GM13977 (cell line): ENCODE results near the gene FECH.

ENCODE experiments used
- DNase-seq: peaks from one replicate; pipeline ENCODE4 v3.0.0; 2012; ENCODE audit warnings: low spot score
- in situ Hi-C: fragments of 300-500 bp; cut with MboI; formaldehyde crosslinking; loops from one replicate; pipeline ENCODE4 v1.12.0; 2022; ENCODE audit warnings: low sequenced_read_pairs, low pct_unique_long_range_greater_than_20kb, mixed read lengths, inconsistent platforms; ENCODE audit not compliant: unreplicated experiment
- TF ChIP-seq, protein P1 (sequence below): IDR thresholded peaks from 2 replicates; pipeline ENCODE4 v1.5.1; 2012; ENCODE audit warnings: mild to moderate bottlenecking, control low read depth; ENCODE audit not compliant: insufficient read depth; ENCODE audit errors: extremely low read depth, missing control alignments

FECH gene

DNA sequence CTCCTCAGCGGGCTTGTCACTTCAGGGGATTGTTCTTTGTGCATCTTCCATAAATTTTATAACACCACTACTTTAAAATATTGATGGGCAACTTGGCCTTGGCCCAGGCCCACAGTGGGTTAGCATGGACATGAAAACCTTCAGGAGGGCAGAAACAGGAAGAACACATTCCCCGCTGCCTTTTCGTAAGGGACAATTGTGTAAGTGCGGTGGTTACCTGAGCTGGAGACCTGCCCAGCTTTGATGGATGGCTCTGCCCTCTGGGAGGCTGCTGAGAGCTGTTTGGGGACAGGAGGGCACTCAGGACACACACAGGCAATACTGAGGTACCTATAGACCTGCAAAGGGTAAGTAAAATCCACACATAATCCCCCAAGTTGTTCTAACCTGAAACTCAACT, 46.8 kb downstream of the FECH start:
- DNase-seq = no peak
- in situ Hi-C loops = no loop called here
- TF ChIP-seq, protein P1, sequence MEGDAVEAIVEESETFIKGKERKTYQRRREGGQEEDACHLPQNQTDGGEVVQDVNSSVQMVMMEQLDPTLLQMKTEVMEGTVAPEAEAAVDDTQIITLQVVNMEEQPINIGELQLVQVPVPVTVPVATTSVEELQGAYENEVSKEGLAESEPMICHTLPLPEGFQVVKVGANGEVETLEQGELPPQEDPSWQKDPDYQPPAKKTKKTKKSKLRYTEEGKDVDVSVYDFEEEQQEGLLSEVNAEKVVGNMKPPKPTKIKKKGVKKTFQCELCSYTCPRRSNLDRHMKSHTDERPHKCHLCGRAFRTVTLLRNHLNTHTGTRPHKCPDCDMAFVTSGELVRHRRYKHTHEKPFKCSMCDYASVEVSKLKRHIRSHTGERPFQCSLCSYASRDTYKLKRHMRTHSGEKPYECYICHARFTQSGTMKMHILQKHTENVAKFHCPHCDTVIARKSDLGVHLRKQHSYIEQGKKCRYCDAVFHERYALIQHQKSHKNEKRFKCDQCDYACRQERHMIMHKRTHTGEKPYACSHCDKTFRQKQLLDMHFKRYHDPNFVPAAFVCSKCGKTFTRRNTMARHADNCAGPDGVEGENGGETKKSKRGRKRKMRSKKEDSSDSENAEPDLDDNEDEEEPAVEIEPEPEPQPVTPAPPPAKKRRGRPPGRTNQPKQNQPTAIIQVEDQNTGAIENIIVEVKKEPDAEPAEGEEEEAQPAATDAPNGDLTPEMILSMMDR = no peak

DNA sequence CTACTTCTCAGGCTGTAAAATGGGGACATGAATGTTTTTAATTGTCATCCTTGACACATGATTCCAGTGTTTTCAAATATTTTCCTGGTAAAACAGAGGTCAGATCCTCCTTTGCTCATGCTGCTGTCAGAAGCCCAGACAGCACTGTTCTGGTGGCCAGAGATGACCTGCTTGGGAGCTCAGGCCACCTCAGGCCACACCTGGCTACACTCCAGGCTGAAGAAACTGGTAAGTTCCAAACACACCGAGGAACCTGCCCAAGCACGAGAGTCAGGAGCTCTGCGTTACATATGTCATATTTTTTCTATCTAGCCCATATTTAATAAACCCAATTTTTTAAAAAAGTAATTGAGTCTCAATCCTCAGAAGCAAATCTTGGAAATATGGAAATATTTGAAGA, 47.9 kb downstream of the FECH start:
- no peak for DNase-seq
- in situ Hi-C loops = no loop called here
- TF ChIP-seq, protein P1 = no peak

DNA sequence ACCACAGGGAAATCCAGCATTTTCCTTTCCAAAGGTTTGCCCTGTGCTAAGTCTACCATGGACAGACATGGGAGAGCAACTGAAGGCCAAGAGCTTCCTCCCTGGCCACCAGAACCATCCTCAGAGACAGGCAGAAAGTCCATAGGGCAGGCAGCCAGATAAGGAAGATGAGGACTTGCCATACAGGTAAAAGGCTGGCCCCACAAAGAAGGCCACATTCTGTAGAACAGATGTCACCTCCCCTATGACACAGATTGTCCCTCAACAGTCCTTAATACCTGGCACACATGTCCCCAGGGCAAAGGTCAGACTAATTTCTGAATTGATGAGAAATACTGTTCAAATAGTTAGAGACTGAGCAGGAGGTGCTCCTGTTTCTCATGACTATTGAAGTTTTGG, 52.0 kb downstream of the FECH start:
- DNase-seq = no peak
- TF ChIP-seq, protein P1 = no peak
- in situ Hi-C loops = no loop called here

DNA sequence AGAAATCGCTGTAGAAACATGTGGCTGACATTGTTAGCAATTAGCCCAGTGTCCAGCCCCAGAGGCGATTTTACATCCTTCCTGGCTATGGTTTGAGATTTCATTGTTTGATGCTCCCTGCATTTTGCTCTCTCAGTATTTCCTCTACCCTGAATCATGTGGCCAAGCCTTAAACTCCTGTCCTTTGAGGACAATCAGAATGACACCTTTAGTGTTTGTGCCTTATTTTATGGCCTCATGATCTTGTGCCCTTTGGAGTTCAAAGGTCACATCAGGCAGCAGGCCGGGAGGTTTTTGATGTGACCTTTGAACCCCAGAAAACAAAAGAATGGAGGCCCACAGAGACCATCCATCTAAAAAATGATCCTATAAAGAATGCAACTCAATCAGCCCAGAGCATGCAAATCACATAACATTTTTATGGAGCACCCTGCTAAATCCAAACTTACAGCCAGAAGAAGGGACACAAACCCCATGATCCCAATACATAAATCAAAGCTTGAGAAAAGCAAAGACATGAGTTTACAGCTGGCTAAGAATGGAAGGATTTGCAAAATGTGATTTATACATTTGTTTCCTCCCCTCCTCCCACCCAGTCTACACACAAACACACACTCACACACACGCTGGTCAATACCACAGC, 52.5 kb downstream of the FECH start:
- no peak for DNase-seq
- TF ChIP-seq, protein P1 = no peak
- in situ Hi-C loops = no loop called here

DNA sequence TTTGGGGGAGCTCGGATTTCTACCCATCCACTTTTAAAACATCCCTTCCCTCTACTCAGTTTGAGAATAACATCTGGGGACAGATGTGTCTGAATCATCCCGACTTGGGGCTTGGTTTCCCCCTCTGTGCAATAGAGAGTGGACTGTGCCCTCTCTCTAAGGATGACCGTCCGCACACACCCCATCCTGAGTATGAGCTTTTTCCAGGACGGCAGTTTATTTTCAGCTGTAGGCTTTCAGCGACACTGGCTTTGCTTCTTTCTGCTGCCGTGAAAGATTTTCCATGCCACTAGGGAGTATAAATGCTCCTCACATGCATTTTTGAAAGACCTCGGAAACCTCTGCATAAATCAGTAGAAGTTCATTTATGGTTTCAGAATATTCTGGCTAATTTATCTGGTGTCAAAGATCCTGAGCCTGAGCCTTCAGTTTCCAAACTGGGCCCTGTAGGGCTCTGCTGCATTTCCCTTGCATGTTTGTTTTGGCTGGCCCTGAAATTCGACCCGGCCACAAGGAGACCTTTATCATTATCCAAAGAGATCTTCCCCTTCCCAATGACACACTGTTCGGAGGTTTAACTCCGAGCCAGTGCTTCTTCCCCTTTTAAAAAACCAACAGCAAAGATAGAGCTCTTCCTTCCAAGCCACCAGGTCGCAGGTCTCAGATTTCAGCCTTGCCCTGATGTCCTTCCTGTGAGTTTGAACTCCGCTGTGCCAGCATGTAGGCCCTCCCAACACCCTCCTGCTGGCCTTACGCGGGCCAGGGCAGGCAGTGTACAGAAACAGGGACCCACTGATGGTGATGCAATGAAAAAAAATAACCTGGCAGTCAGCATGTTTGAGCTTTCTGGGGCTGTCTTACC, 53.3 kb downstream of the FECH start:
- in situ Hi-C loops = no loop called here
- TF ChIP-seq, protein P1 = no peak
- no peak for DNase-seq

DNA sequence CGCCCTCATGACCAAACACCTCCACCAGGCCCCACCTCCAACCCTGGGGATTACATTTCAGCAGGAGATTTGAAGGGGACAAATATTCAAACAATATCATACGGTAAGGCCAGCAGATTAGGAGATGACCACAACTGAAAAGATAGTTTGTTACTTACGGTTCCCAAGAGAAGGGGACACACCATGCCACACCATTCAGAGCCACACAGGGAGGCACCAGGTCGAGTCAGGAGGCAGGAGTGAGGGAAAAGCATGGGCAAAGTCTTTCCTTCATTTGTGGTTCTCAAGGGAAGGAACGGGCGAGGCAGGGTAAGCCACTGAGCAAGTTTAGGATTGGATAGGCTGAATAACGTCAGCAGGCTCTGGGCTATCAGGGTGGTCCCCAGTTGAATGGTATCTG, 57.4 kb downstream of the FECH start:
- TF ChIP-seq, protein P1 = no peak
- no peak for DNase-seq
- in situ Hi-C loops = no loop called here
